K562 (cell line): ENCODE data around the gene PRKCSH. TPM values are rescaled to one million over a fixed set of nuclear protein-coding genes. Genes with fewer than 3 reads are reported as not detected.

Experiments
- ATAC-seq: fragments of 200-7000 bp; cut with Tn5 transposase; 3 replicates; pipeline ENCODE4 v1.9.1; 2020; ENCODE audit warnings: moderate library complexity
- BruUV-seq: library from RNA; stranded (reverse); fragments of 400-500 nt; replicated peaks from 2 replicates; lab custom pipeline; 2021; lab: Mats Ljungman, UMichigan
- CTCF ChIA-PET: fragments of 300-600 bp; formaldehyde crosslinking; extraction: SDS; loops from one replicate; lab custom pipeline; 2021; ENCODE audit warnings: low intra/inter-chr PET ratio; lab: Yijun Ruan, JAX
- POLR2A ChIA-PET: fragments of 300-600, 350-650 bp; sonication (Branson Sonifier 250); formaldehyde crosslinking; extraction: SDS; loops from one replicate; lab custom pipeline; 2021; ENCODE audit warnings: antibody characterized with exemption, inconsistent platforms; lab: Yijun Ruan, JAX
- DNase-seq, 4 experiments: peaks; one replicate each; pipeline versions ENCODE4 v3.0.0 to v3.0.0-alpha.2; 2011 to 2018; ENCODE audit warnings: low spot score in 3 of 4, mixed read lengths in 3 of 4; ENCODE audit errors: extremely low read depth in 1 of 4
- FAIRE-seq: peaks from 2 replicates; lab custom pipeline; 2011; peaks lifted over from hg19 to GRCh38; lab: Jason Lieb, UNC
- H2AFZ ChIP-seq: 2 replicates; pipeline ENCODE4 v1.6.0; 2011; ENCODE audit warnings: low read depth, low read length, control low read depth, inconsistent platforms
- H3K27ac ChIP-seq: fragments of 200-600 bp; 3 replicates; pipeline ENCODE4 v1.8.0; 2011; ENCODE audit warnings: low read depth, mild to moderate bottlenecking, control low read depth, inconsistent platforms, low read length, moderate library complexity, mixed read lengths; ENCODE audit errors: extremely low read depth
- H3K27me3 ChIP-seq, 2 experiments: fragments of 300-600 bp in 1 of 2; 2 replicates in 1 of 2; 3 replicates in 1 of 2; pipeline versions ENCODE4 v1.6.0 to v1.8.0; 2011; ENCODE audit warnings: inconsistent platforms in 2 of 2, low read length in 2 of 2, mild to moderate bottlenecking in 1 of 2, mixed read lengths in 1 of 2, moderate library complexity in 1 of 2; ENCODE audit not compliant: control insufficient read depth in 2 of 2, insufficient read depth in 2 of 2
- H3K36me3 ChIP-seq: fragments of 300-600 bp; 3 replicates; pipeline ENCODE4 v1.8.0; 2011; ENCODE audit warnings: mild to moderate bottlenecking, low read length, inconsistent platforms; ENCODE audit not compliant: control insufficient read depth, insufficient read depth
- H3K4me1 ChIP-seq, 2 experiments: fragments of 200-600 bp in 1 of 2; replicated peaks in 1 of 2; 2 replicates in 1 of 2; 3 replicates in 1 of 2; pipeline versions ENCODE4 v1.5.1 to v1.8.0; 2011; ENCODE audit warnings: inconsistent platforms in 2 of 2, low read length in 2 of 2, mild to moderate bottlenecking in 1 of 2, mixed read lengths in 1 of 2, moderate library complexity in 1 of 2; ENCODE audit not compliant: control insufficient read depth in 2 of 2, insufficient read depth in 2 of 2
- H3K4me2 ChIP-seq: 2 replicates; pipeline ENCODE4 v1.6.1; 2011; ENCODE audit warnings: low read length, control low read depth, inconsistent platforms, mixed read lengths; ENCODE audit not compliant: insufficient read depth
- H3K4me3 ChIP-seq: fragments of 200-600 bp; sonication (generic), shearing (Covaris generic); 2 replicates; pipeline ENCODE4 v1.5.1; 2016; ENCODE audit warnings: control low read depth, inconsistent platforms
- H3K79me2 ChIP-seq: fragments of 200-600 bp; 3 replicates; pipeline ENCODE4 v1.8.0; 2011; ENCODE audit warnings: low read length, inconsistent platforms; ENCODE audit not compliant: control insufficient read depth, insufficient read depth
- H3K9ac ChIP-seq, 2 experiments: 2 replicates each; pipeline versions ENCODE4 v1.6.0 to v1.6.1; 2011; ENCODE audit warnings: low read depth in 2 of 2, low read length in 2 of 2, control low read depth in 1 of 2, inconsistent platforms in 1 of 2, mild to moderate bottlenecking in 1 of 2, mixed read lengths in 1 of 2; ENCODE audit not compliant: insufficient read depth in 1 of 2
- H3K9me1 ChIP-seq: one replicate; pipeline ENCODE4 v1.6.0; 2011; ENCODE audit warnings: inconsistent platforms, mild to moderate bottlenecking, low read length, moderate library complexity; ENCODE audit not compliant: control insufficient read depth, insufficient read depth
- H3K9me3 ChIP-seq: replicated peaks from 2 replicates; pipeline ENCODE4 v1.5.1; 2011; ENCODE audit warnings: low read depth, low read length, inconsistent platforms; ENCODE audit not compliant: control insufficient read depth, insufficient read depth
- H4K20me1 ChIP-seq: replicated peaks from 2 replicates; pipeline ENCODE4 v1.6.1; 2011; ENCODE audit warnings: low read length, inconsistent platforms, mixed read lengths; ENCODE audit not compliant: control insufficient read depth, insufficient read depth
- EGR1 ChIP-seq: fragments of 450-650 bp; conservative IDR thresholded peaks from 2 replicates; pipeline ENCODE4 v1.6.1; 2017; ENCODE audit warnings: mild to moderate bottlenecking
- ILK ChIP-seq: fragments of 450-650 bp; IDR thresholded peaks from 2 replicates; pipeline ENCODE4 v1.6.1; 2016; ENCODE audit warnings: missing genetic modification characterization, low read depth, mild to moderate bottlenecking, missing compliant biosample characterization, moderate library complexity, borderline replicate concordance
- ZNF407 ChIP-seq: fragments of 450-650 bp; IDR thresholded peaks from 2 replicates; pipeline ENCODE4 v1.6.1; 2016; ENCODE audit warnings: low read depth
- WGBS: fragments of 100-300 bp; shearing (Covaris generic); methylation state at CpG from one replicate; pipeline ENCODE4 v1.1.6; 2016; ENCODE audit warnings: low coverage, mixed read lengths; ENCODE audit not compliant: insufficient coverage; ENCODE audit errors: missing lambda C conversion rate; 5-methylcytosine and 5-hydroxymethylcytosine counted together
- in situ Hi-C: fragments of 300-500 bp; cut with MboI; formaldehyde crosslinking; loops from 4 replicates; pipeline ENCODE4 v1.15.0; 2018; ENCODE audit warnings: inconsistent platforms, mixed read lengths
- intact Hi-C: fragments of 100-400 bp; cut with micrococcal nuclease; formaldehyde crosslinking; loops from 2 replicates; pipeline ENCODE4 v1.14.2; 2022
- polyA plus RNA-seq, 8 experiments: library from polyadenylated mRNA; depleted of rRNA in 4 of 8; stranded (reverse) in 5 of 8; unstranded in 3 of 8; fragments of >200 nt; fragmentation: Nextera tagmentation in 2 of 8; fragmentation: Illumina TruSeq in 1 of 8; extraction: Ambion mirVana in 2 of 8; extraction: Trizol in 1 of 8; gene quantifications; 2 replicates each; pipeline versions ENCODE4 v1.2.1 to v1.2.3, GENCODE V29; 2011 to 2014; ENCODE audit warnings: inconsistent platforms in 1 of 8, missing spikeins in 1 of 8
- total RNA-seq, 7 experiments: library from RNA; depleted of rRNA in 6 of 7; stranded (reverse); fragments of >200 nt in 6 of 7; fragmentation: Illumina TruSeq in 2 of 7; extraction: Trizol in 2 of 7; gene quantifications; 2 replicates each; pipeline versions ENCODE4 v1.2.1 to v1.2.3, GENCODE V29; 2011 to 2021; ENCODE audit warnings: low replicate concordance in 1 of 7

Gene PRKCSH
- total and polyA plus RNA-seq, 9 of the 15 experiments (the other 6 are each of a cell fraction or from before 2014, with no cell fraction given), result 2.3 to 297 (median 48.1) TPM

- Histone ChIP-seq H3K9me3 (no peaks in the 10 kb centered on the region; the same call in 1 of the 2 replicates), H3K27me3 (peaks cover 2 to 19% of the 10 kb centered on the region in 2 experiments; a peak in 3 of 5 replicates), H3K79me2 (no peaks in the 10 kb centered on the region), H3K4me2 (no peak overlapping the region), H3K9ac (peak overlapping the region in 1 of 2 experiments; percentile 20; a peak in 1 of 4 replicates), H3K36me3 (no peaks in the 10 kb centered on the region), H4K20me1 (no peaks in the 10 kb centered on the region), H3K27ac (no peak overlapping the region), H2AFZ (no peak overlapping the region), H3K4me1 (peaks cover 2 to 63% of the 10 kb centered on the region in 2 experiments; a peak in 3 of 5 replicates), H3K9me1 (no peaks in the 10 kb centered on the region), H3K4me3 (no peak overlapping the region)
- intact Hi-C loops (no loop called here), in situ Hi-C loops (no loop called here)
- BruUV-seq, result no TSS peak
- ATAC-seq (no peak), DNase-seq (peak in 2 of 4 experiments; percentile 18 to 23), FAIRE-seq (no peak)
- TF ChIP-seq ZNF407 (no peak), EGR1 (0 out of 2 replicates have a peak, but pooled peaks have one; percentile 10), ILK (tag) (no peak)
- ChIA-PET CTCF (no interaction called here), POLR2A (interaction anchor here (0.9 to 1.2 kb wide), 2 partner anchors 10 to 49 kb away, joined by 3 to 5 read pairs; partner anchors contain the start of gene SWSAP1)
- 32% methylated on average over 9 of the region's 22 CpGs for whole genome bisulfite sequencing
Observed at GRCh38 chr19:11423791-11424181, 11.6 kb upstream of the PRKCSH start.
